Inflammatory macrophage (primary cell): ENCODE data around the gene RAMACL.
"Not testable (repeated sequence)": the region's sequence is repeated elsewhere in the genome, so short reads cannot be mapped to it uniquely, and the experiment has no call there.

Source experiments
- DNase-seq, 2 donors: peaks; one replicate each; pipeline ENCODE4 v3.0.0-alpha.2; 2020 to 2022
- total RNA-seq, 18 experiments: gene quantifications; one replicate each; lab custom pipeline; 2026; ENCODE audit warnings: mixed read lengths in 6 of 18, inconsistent platforms in 2 of 18; lab: John Stamatoyannopoulos, UW

Gene RAMACL
- 0.15 to 1.4 (median 0.58) reads per million in 18 experiments for total RNA-seq

- DNase-seq = no peak
Observed at GRCh38 chr6:166586424-166587156, at the start of gene RAMACL. Gene RAMACL (minus strand): TSS chr6:166586678. CDS start chr6:166586477, 201 bp downstream.

- DNase-seq = no peak
Observed at GRCh38 chr6:166635013-166635970, 48.8 kb upstream of the RAMACL start.

GRCh38 chr6:166634581-166634980, 48.1 kb upstream of the RAMACL start:
- not testable (repeated sequence) for DNase-seq

GRCh38 chr6:166633732-166634535, 47.5 kb upstream of the RAMACL start:
- DNase-seq = peak; percentile 93 to 94

- no peak for DNase-seq
Observed at GRCh38 chr6:166632731-166633130, 46.3 kb upstream of the RAMACL start.

GRCh38 chr6:166630462-166630861, 44.0 kb upstream of the RAMACL start:
- no peak for DNase-seq

GRCh38 chr6:166629628-166630027, 43.1 kb upstream of the RAMACL start:
- DNase-seq = no peak

GRCh38 chr6:166627875-166628801, 41.7 kb upstream of the RAMACL start:
- DNase-seq = peak in 1 of 2 donors; percentile 38

GRCh38 chr6:166627033-166627874, 40.8 kb upstream of the RAMACL start, which contains the start of gene RPS6KA2:
Gene RPS6KA2 (minus strand): TSS chr6:166627251. CDS start chr6:166627019, 232 bp downstream.
- DNase-seq = peak; percentile 99 to 100

- DNase-seq = peak; percentile 33 to 62
Observed at GRCh38 chr6:166626177-166627032, 39.9 kb upstream of the RAMACL start.

GRCh38 chr6:166625356-166625755, 38.9 kb upstream of the RAMACL start:
- DNase-seq = no peak

GRCh38 chr6:166624275-166624674, 37.8 kb upstream of the RAMACL start:
- DNase-seq = peak; percentile 58 to 68

GRCh38 chr6:166623318-166623717, 36.8 kb upstream of the RAMACL start:
- DNase-seq = no peak

- no peak for DNase-seq
Observed at GRCh38 chr6:166621114-166621540, 34.6 kb upstream of the RAMACL start.

GRCh38 chr6:166620478-166621113, 34.1 kb upstream of the RAMACL start:
- no peak for DNase-seq

- no peak for DNase-seq
Observed at GRCh38 chr6:166619912-166620311, 33.4 kb upstream of the RAMACL start.

GRCh38 chr6:166618866-166619761, 32.6 kb upstream of the RAMACL start:
- no peak for DNase-seq

- no peak for DNase-seq
Observed at GRCh38 chr6:166618251-166618650, 31.8 kb upstream of the RAMACL start.
